CD4-positive, CD25-positive, alpha-beta regulatory T cell (primary cell): ENCODE measurements around the gene XRCC4. TPM values are rescaled to one million over a fixed set of nuclear protein-coding genes. Genes with fewer than 3 reads are reported as not detected.

ENCODE experiments used
- ATAC-seq, 2 donors: fragments of 150-1000 bp; cut with Tn5 transposase; one replicate each; pipeline ENCODE4 v1.10.0; 2021; ENCODE audit warnings: low read depth in 2 of 2, moderate number of reproducible peaks in 2 of 2, moderate library complexity in 1 of 2
- DNase-seq, 3 donors: peaks; one replicate each; pipeline versions ENCODE4 v3.0.0 to v3.0.0-alpha.2; 2012 to 2022; ENCODE audit warnings: mixed read lengths in 1 of 3
- H3K27ac ChIP-seq: one replicate; pipeline ENCODE4 v1.7.0; 2013; ENCODE audit warnings: mild to moderate bottlenecking, low read length; ENCODE audit not compliant: insufficient read depth, poor library complexity, severe bottlenecking
- H3K27me3 ChIP-seq: one replicate; pipeline ENCODE4 v1.7.0; 2013; ENCODE audit warnings: low read length; ENCODE audit not compliant: control insufficient read depth, insufficient read depth
- H3K36me3 ChIP-seq: one replicate; pipeline ENCODE4 v1.7.0; 2013; ENCODE audit warnings: mild to moderate bottlenecking, low read length, moderate library complexity; ENCODE audit not compliant: control insufficient read depth, insufficient read depth
- H3K4me1 ChIP-seq: 2 replicates; pipeline ENCODE4 v1.7.0; 2013; ENCODE audit warnings: mild to moderate bottlenecking, low read length; ENCODE audit not compliant: insufficient read depth, control insufficient read depth, poor library complexity, severe bottlenecking
- H3K4me3 ChIP-seq: one replicate; pipeline ENCODE4 v1.7.0; 2013; ENCODE audit warnings: low read depth, mild to moderate bottlenecking, low read length, moderate library complexity
- H3K9me3 ChIP-seq, 2 experiments: 1 replicate in 1 of 2; 2 replicates in 1 of 2; pipeline ENCODE4 v1.7.0; 2013; ENCODE audit warnings: low read length in 2 of 2, mild to moderate bottlenecking in 1 of 2, moderate library complexity in 1 of 2; ENCODE audit not compliant: control insufficient read depth in 2 of 2
- H3K27ac Mint-ChIP-seq, 3 donors: one replicate each; pipeline ENCODE4 v1.8.0; 2020 to 2022; ENCODE audit warnings: mild to moderate bottlenecking in 3 of 3, mixed read lengths in 3 of 3, moderate library complexity in 2 of 3
- H3K27me3 Mint-ChIP-seq: one replicate; pipeline ENCODE4 v1.8.0; 2022; ENCODE audit warnings: mild to moderate bottlenecking, mixed read lengths
- H3K36me3 Mint-ChIP-seq: one replicate; pipeline ENCODE4 v1.8.0; 2020; ENCODE audit warnings: mixed read lengths
- H3K4me1 Mint-ChIP-seq, 4 donors: one replicate each; pipeline ENCODE4 v1.8.0; 2020 to 2022; ENCODE audit warnings: mixed read lengths in 4 of 4, mild to moderate bottlenecking in 1 of 4
- H3K4me3 Mint-ChIP-seq, 4 donors: one replicate each; pipeline ENCODE4 v1.8.0; 2020 to 2022; ENCODE audit warnings: mild to moderate bottlenecking in 4 of 4, mixed read lengths in 4 of 4, moderate library complexity in 3 of 4
- H3K9me3 Mint-ChIP-seq, 7 donors: one replicate each; pipeline ENCODE4 v1.8.0; 2020 to 2022; ENCODE audit warnings: mixed read lengths in 7 of 7, mild to moderate bottlenecking in 3 of 7, moderate library complexity in 2 of 7
- polyA plus RNA-seq, 4 donors: library from polyadenylated mRNA; unstranded; fragments of 300-500 nt; fragmentation: Illumina TruSeq; gene quantifications; one replicate each; pipeline ENCODE4 v1.2.3, GENCODE V29; 2021
- total RNA-seq: library from RNA; stranded (reverse); gene quantifications from one replicate; pipeline ENCODE4 v1.2.3, GENCODE V29; 2022

Gene XRCC4
- total and polyA plus RNA-seq, 5 donors from 2014 or later = 3.8 to 10.1 (median 6.2) TPM

- DNase-seq = no peak
- Histone ChIP-seq H3K4me3 (no peak overlapping the region), H3K27ac (no peak overlapping the region), H3K4me1 (no peaks in the 10 kb centered on the region), H3K36me3 (no peaks in the 10 kb centered on the region), H3K27me3 (no peaks in the 10 kb centered on the region), H3K9me3 (no peaks in the 10 kb centered on the region)
- Mint-ChIP-seq H3K4me3 (no peak overlapping the region), H3K4me1 (peaks cover 6 to 10% (median 6%) of the 10 kb centered on the region in 4 donors), H3K9me3 (no peaks in the 10 kb centered on the region), H3K27me3 (no peaks in the 10 kb centered on the region), H3K36me3 (peaks cover 6% of the 10 kb centered on the region), H3K27ac (no peak overlapping the region)
- ATAC-seq = no peak
These were observed 38.4 kb upstream of the XRCC4 start for GRCh38 chr5:83038924-83039323.

- H3K4me3 Mint-ChIP-seq = no peak overlapping the region
- H3K27ac Mint-ChIP-seq = no peak overlapping the region
- Histone ChIP-seq H3K27ac (no peak overlapping the region), H3K36me3 (no peaks in the 10 kb centered on the region), H3K27me3 (no peaks in the 10 kb centered on the region), H3K4me3 (no peak overlapping the region), H3K9me3 (no peaks in the 10 kb centered on the region), H3K4me1 (no peaks in the 10 kb centered on the region)
- ATAC-seq (no peak), DNase-seq (no peak)
- H3K27me3 Mint-ChIP-seq = no peaks in the 10 kb centered on the region
- peaks cover 0 to 2% (median 0%) of the 10 kb centered on the region in 7 donors for H3K9me3 Mint-ChIP-seq
- peaks cover 9% of the 10 kb centered on the region for H3K36me3 Mint-ChIP-seq
- peaks cover 0 to 3% (median 2%) of the 10 kb centered on the region in 4 donors for H3K4me1 Mint-ChIP-seq
These were observed 34.8 kb upstream of the XRCC4 start for GRCh38 chr5:83042507-83042906.

- Mint-ChIP-seq H3K36me3 (peaks cover 9% of the 10 kb centered on the region), H3K4me3 (no peak overlapping the region)
These were observed 32.4 kb upstream of the XRCC4 start for GRCh38 chr5:83044926-83045325.

GRCh38 chr5:83048277-83048676 is 29.1 kb upstream of the XRCC4 start:
- ATAC-seq (no peak), DNase-seq (no peak)
- H3K36me3 Mint-ChIP-seq = peaks cover 9% of the 10 kb centered on the region
- H3K9me3 ChIP-seq = no peaks in the 10 kb centered on the region
- no peak overlapping the region for H3K27ac Mint-ChIP-seq
- peaks cover 12% of the 10 kb centered on the region for H3K36me3 ChIP-seq
- H3K4me3 Mint-ChIP-seq = no peak overlapping the region
- peaks cover 0 to 2% (median 0%) of the 10 kb centered on the region in 7 donors for H3K9me3 Mint-ChIP-seq
- no peaks in the 10 kb centered on the region for H3K27me3 Mint-ChIP-seq
- no peaks in the 10 kb centered on the region for H3K4me1 ChIP-seq
- H3K4me1 Mint-ChIP-seq = peaks cover 0 to 8% (median 3%) of the 10 kb centered on the region in 4 donors
- no peak overlapping the region for H3K27ac ChIP-seq
- no peaks in the 10 kb centered on the region for H3K27me3 ChIP-seq
- no peak overlapping the region for H3K4me3 ChIP-seq

More at GRCh38 chr5:83044926-83045325, 32.4 kb upstream of the XRCC4 start:
- no peak for ATAC-seq
- no peak overlapping the region for H3K27ac Mint-ChIP-seq
- no peak for DNase-seq
- H3K9me3 ChIP-seq = no peaks in the 10 kb centered on the region
- H3K27me3 ChIP-seq = no peaks in the 10 kb centered on the region
- H3K4me1 ChIP-seq = no peaks in the 10 kb centered on the region
- no peak overlapping the region for H3K4me3 ChIP-seq
- no peak overlapping the region for H3K27ac ChIP-seq
- H3K4me1 Mint-ChIP-seq = peaks cover 0 to 2% (median 0%) of the 10 kb centered on the region in 4 donors
- H3K27me3 Mint-ChIP-seq = no peaks in the 10 kb centered on the region
- no peaks in the 10 kb centered on the region for H3K36me3 ChIP-seq
- peaks cover 0 to 2% (median 0%) of the 10 kb centered on the region in 7 donors for H3K9me3 Mint-ChIP-seq

- no peak for DNase-seq
- Histone ChIP-seq H3K4me3 (no peak overlapping the region), H3K4me1 (no peaks in the 10 kb centered on the region), H3K36me3 (peaks cover 12% of the 10 kb centered on the region), H3K27me3 (no peaks in the 10 kb centered on the region), H3K27ac (no peak overlapping the region), H3K9me3 (no peaks in the 10 kb centered on the region)
- H3K27ac Mint-ChIP-seq = no peak overlapping the region
- H3K4me3 Mint-ChIP-seq = no peak overlapping the region
- H3K27me3 Mint-ChIP-seq = no peaks in the 10 kb centered on the region
- peaks cover 12% of the 10 kb centered on the region for H3K36me3 Mint-ChIP-seq
- peaks cover 0 to 9% (median 4%) of the 10 kb centered on the region in 4 donors for H3K4me1 Mint-ChIP-seq
- no peak for ATAC-seq
- H3K9me3 Mint-ChIP-seq = peaks cover 0 to 2% (median 0%) of the 10 kb centered on the region in 7 donors
These were observed 28.5 kb upstream of the XRCC4 start for GRCh38 chr5:83048811-83049210.

GRCh38 chr5:83049370-83049885 is 27.9 kb upstream of the XRCC4 start:
- H3K36me3 Mint-ChIP-seq = peaks cover 16% of the 10 kb centered on the region
- DNase-seq (no peak), ATAC-seq (no peak)
- no peak overlapping the region for H3K27ac Mint-ChIP-seq
- H3K27me3 ChIP-seq = no peaks in the 10 kb centered on the region
- no peak overlapping the region for H3K4me3 ChIP-seq
- no peak overlapping the region for H3K4me3 Mint-ChIP-seq
- no peak overlapping the region for H3K27ac ChIP-seq
- no peaks in the 10 kb centered on the region for H3K27me3 Mint-ChIP-seq
- H3K9me3 ChIP-seq = no peaks in the 10 kb centered on the region
- H3K36me3 ChIP-seq = peaks cover 12% of the 10 kb centered on the region
- peaks cover 6 to 15% (median 10%) of the 10 kb centered on the region in 4 donors for H3K4me1 Mint-ChIP-seq
- no peaks in the 10 kb centered on the region for H3K4me1 ChIP-seq
- no peaks in the 10 kb centered on the region for H3K9me3 Mint-ChIP-seq

- Histone ChIP-seq H3K4me1 (no peaks in the 10 kb centered on the region), H3K27ac (no peak overlapping the region), H3K27me3 (no peaks in the 10 kb centered on the region), H3K9me3 (no peaks in the 10 kb centered on the region), H3K36me3 (peaks cover 19% of the 10 kb centered on the region), H3K4me3 (no peak overlapping the region)
- ATAC-seq = no peak
- H3K4me1 Mint-ChIP-seq = peaks cover 7 to 24% (median 11%) of the 10 kb centered on the region in 4 donors
- H3K9me3 Mint-ChIP-seq = no peaks in the 10 kb centered on the region
- peak overlapping the region in 1 of 3 donors; percentile 11 for H3K27ac Mint-ChIP-seq
- H3K4me3 Mint-ChIP-seq = no peak overlapping the region
- no peaks in the 10 kb centered on the region for H3K27me3 Mint-ChIP-seq
- no peak for DNase-seq
- peaks cover 24% of the 10 kb centered on the region for H3K36me3 Mint-ChIP-seq
These were observed 26.5 kb upstream of the XRCC4 start for GRCh38 chr5:83050723-83051340.

- H3K4me3 ChIP-seq = no peak overlapping the region
- Mint-ChIP-seq H3K4me3 (no peak overlapping the region), H3K9me3 (no peaks in the 10 kb centered on the region), H3K27me3 (no peaks in the 10 kb centered on the region), H3K27ac (peak overlapping the region in 1 of 3 donors; percentile 60), H3K4me1 (peaks cover 25 to 57% (median 31%) of the 10 kb centered on the region in 4 donors), H3K36me3 (peaks cover 42% of the 10 kb centered on the region)
- H3K9me3 ChIP-seq = no peaks in the 10 kb centered on the region
- ATAC-seq = no peak
- H3K27ac ChIP-seq = no peak overlapping the region
- peaks cover 5% of the 10 kb centered on the region for H3K4me1 ChIP-seq
- H3K27me3 ChIP-seq = no peaks in the 10 kb centered on the region
- no peak for DNase-seq
- peaks cover 44% of the 10 kb centered on the region for H3K36me3 ChIP-seq
These were observed 22.2 kb upstream of the XRCC4 start for GRCh38 chr5:83055166-83055565.
